NCI-H345 (cell line): ENCODE measurements around the gene ZCCHC7.

Experiments
- DNase-seq: peaks from one replicate; lab custom pipeline; 2025; lab: John Stamatoyannopoulos, UW

ZCCHC7 gene

GRCh38 chr9:37405350-37405749, 285.0 kb downstream of the ZCCHC7 start:
- no peak for DNase-seq

GRCh38 chr9:37405764-37406380, 285.5 kb downstream of the ZCCHC7 start:
- no peak for DNase-seq

- no peak for DNase-seq
Observed at GRCh38 chr9:37406603-37407401, 286.4 kb downstream of the ZCCHC7 start.

- DNase-seq = no peak
Observed at GRCh38 chr9:37407468-37407867, 287.1 kb downstream of the ZCCHC7 start.
